ENCODE results near the gene VASH1.

- TF ChIP-seq GATA2 (IDR thresholded peaks at IDR 0.05; ENCODE audit: low read depth, low read length), result no peak
- TF ChIP-seq GATA3 (IDR thresholded peaks at IDR 0.05; ENCODE audit: low read depth, low read length), result no peak
These were observed 67.7 kb downstream of the VASH1 start for GRCh38 chr14:76829013-76829365.
